Activated CD8-positive, alpha-beta memory T cell treated with anti-CD3 and anti-CD28 coated beads for 48 hours (primary cell): ENCODE measurements around the gene EVI5L.
A peak's percentile ranks its signal among the peaks of the same experiment; 100 is the strongest.
"Not testable (repeated sequence)": the region's sequence is repeated elsewhere in the genome, so short reads cannot be mapped to it uniquely, and the experiment has no call there.

Source experiments
- DNase-seq, 3 experiments: peaks; one replicate each; pipeline ENCODE4 v3.0.0-alpha.2; 2020; ENCODE audit warnings: low read depth in 2 of 3, low spot score in 2 of 3

Gene EVI5L

GRCh38 chr19:7845390-7846154, 15.6 kb downstream of the EVI5L start:
- DNase-seq: no peak

- DNase-seq: no peak
Observed at GRCh38 chr19:7846155-7846646, 16.2 kb downstream of the EVI5L start.

GRCh38 chr19:7847664-7848063, 17.6 kb downstream of the EVI5L start:
- DNase-seq: no peak

GRCh38 chr19:7848779-7849457, 18.9 kb downstream of the EVI5L start:
- no peak for DNase-seq

- DNase-seq: no peak
Observed at GRCh38 chr19:7849631-7849999, 19.6 kb downstream of the EVI5L start.

GRCh38 chr19:7850000-7850813, 20.2 kb downstream of the EVI5L start:
- DNase-seq: no peak

- DNase-seq: no peak
Observed at GRCh38 chr19:7850945-7851622, 21.1 kb downstream of the EVI5L start.

GRCh38 chr19:7851623-7852500, 21.8 kb downstream of the EVI5L start:
- no peak for DNase-seq

GRCh38 chr19:7852851-7853769, 23.1 kb downstream of the EVI5L start:
- peak in 2 of 3 experiments; percentile 59 to 61 for DNase-seq

- DNase-seq: no peak
Observed at GRCh38 chr19:7853770-7854128, 23.7 kb downstream of the EVI5L start.

GRCh38 chr19:7855426-7856108, 25.5 kb downstream of the EVI5L start:
- DNase-seq: no peak

GRCh38 chr19:7856109-7856591, 26.1 kb downstream of the EVI5L start:
- no peak for DNase-seq

- DNase-seq: no peak
Observed at GRCh38 chr19:7856679-7857663, 27.0 kb downstream of the EVI5L start.

GRCh38 chr19:7857727-7858108, 27.7 kb downstream of the EVI5L start:
- DNase-seq: no peak

GRCh38 chr19:7858109-7858770, 28.2 kb downstream of the EVI5L start:
- DNase-seq: no peak

- DNase-seq: not testable (repeated sequence)
Observed at GRCh38 chr19:7859087-7859486, 29.1 kb downstream of the EVI5L start.
